B cell (primary cell): Measurements from ENCODE around the gene ATP11A.

Experiments
- CTCF ChIP-seq: fragments of 200-600 bp; IDR thresholded peaks from one replicate; pipeline ENCODE4 v1.8.0; 2022; ENCODE audit warnings: antibody characterized with exemption, mild to moderate bottlenecking
- EZH2 ChIP-seq: IDR thresholded peaks from 2 replicates; pipeline ENCODE4 v1.6.1; 2012; ENCODE audit warnings: borderline replicate concordance, low read depth, mild to moderate bottlenecking, moderate library complexity, low read length; ENCODE audit not compliant: insufficient read depth, poor library complexity, severe bottlenecking

DNA sequence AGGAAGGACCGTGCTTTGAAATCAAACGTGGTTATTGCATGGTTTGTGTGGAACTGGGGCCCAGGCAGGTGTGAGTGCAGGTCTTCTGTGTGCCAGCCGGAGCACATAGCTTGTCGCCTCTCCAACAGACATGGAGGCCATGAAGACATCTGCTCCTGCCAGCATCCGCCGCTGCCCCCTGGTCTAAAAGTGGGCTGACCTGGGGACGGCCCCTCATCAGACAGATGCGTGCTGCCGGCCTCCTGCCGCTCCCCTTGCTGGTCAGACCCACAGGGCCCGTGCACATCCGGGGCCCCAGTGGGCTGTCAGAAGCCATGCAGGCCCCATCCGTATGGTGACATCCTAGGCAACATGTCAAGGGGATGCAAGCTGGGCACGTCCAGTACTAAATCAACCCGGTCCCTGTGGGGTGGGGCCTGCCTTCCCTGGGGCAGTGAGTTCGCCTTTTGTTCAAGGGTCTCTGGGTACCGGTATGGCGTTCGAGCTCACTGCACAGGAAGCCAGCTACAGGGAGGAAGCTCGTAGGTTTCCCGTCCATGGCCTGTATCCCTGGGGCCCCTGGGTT lies 191.2 kb downstream of the ATP11A start:
- TF ChIP-seq CTCF (no peak), EZH2 (no peak)
